H1 (cell line): Measurements from ENCODE around the gene YTHDF2. TPM values are rescaled to one million over a fixed set of nuclear protein-coding genes. Genes with fewer than 3 reads are reported as not detected.

ENCODE experiments used
- CEBPB ChIP-seq: IDR thresholded peaks from 2 replicates; pipeline ENCODE4 v1.6.1; 2012; ENCODE audit warnings: low read depth, low read length
- CREB1 ChIP-seq: IDR thresholded peaks from 2 replicates; pipeline ENCODE4 v1.6.1; 2012; ENCODE audit warnings: inconsistent platforms
- KDM4A ChIP-seq: IDR thresholded peaks from one replicate; pipeline ENCODE4 v1.7.1; 2012; ENCODE audit warnings: low read depth, mild to moderate bottlenecking, moderate library complexity, low read length, inconsistent platforms; ENCODE audit not compliant: severe bottlenecking
- RNF2 ChIP-seq: fragments of 200-900, 300-1000 bp; sonication (generic); IDR thresholded peaks from 2 replicates; pipeline ENCODE4 v1.7.1; 2016; ENCODE audit warnings: borderline replicate concordance, low read depth, mild to moderate bottlenecking, antibody characterized with exemption, low read length; ENCODE audit not compliant: poor library complexity, severe bottlenecking; ENCODE audit errors: missing control alignments
- USF2 ChIP-seq: IDR thresholded peaks from 2 replicates; pipeline ENCODE4 v1.6.1; 2011; ENCODE audit warnings: low read length, improper control_type of control experiment
- polyA plus RNA-seq, 7 experiments: library from polyadenylated mRNA; depleted of rRNA in 3 of 7; stranded (reverse) in 5 of 7; unstranded in 2 of 7; fragments of >200 nt in 5 of 7; fragments of 200-250 nt in 2 of 7; gene quantifications; 1 replicate in 5 of 7; 2 replicates in 1 of 7; 4 replicates in 1 of 7; pipeline versions ENCODE4 v1.2.1 to v1.2.3, GENCODE V29; 2011 to 2013; ENCODE audit warnings: missing spikeins in 2 of 7, mixed read lengths in 2 of 7
- total RNA-seq: library from RNA; stranded (reverse); fragmentation: NEBNext Ultra II Directional; extraction: Animal tissue kit (Norgen Biotek cat#: 25700); gene quantifications from 2 replicates; pipeline ENCODE4 v1.2.1, GENCODE V29; 2021

The YTHDF2 gene
- total and polyA plus RNA-seq, 2 of the 8 experiments (the other 6 are each of a cell fraction or from before 2014, with no cell fraction given): 128 to 164 TPM

DNA sequence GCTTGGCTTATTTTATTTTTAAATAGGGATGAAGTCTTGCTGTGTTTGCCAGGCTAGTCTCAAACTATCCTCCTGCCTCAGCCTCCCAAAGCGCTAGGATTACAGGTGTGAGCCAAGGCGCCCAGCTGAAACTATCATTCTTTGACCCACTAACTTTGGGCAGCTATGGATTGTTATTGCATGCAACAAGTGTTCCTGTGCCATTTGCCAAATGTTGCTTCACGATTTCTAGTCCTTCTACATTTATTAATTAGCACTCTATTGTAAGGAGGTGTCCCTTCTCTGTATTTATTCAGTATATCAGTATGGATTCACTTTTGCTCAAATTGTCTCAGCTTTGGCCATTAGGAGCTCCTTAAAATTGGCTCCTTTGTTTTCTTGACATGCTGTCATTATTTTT, 36.4 kb downstream of the YTHDF2 start (continued):
- TF ChIP-seq KDM4A (no peak), CEBPB (no peak), RNF2 (no peak), USF2 (no peak), CREB1 (no peak)
